ENCODE data around the gene SEPTIN14. TPM values are rescaled to one million over a fixed set of nuclear protein-coding genes. Genes with fewer than 3 reads are reported as not detected.
"Not testable (repeated sequence)": the region's sequence is repeated elsewhere in the genome, so short reads cannot be mapped to it uniquely, and the experiment has no call there.

The SEPTIN14 gene
- total RNA-seq, 1 experiment from 2014 or later, result not detected

DNA sequence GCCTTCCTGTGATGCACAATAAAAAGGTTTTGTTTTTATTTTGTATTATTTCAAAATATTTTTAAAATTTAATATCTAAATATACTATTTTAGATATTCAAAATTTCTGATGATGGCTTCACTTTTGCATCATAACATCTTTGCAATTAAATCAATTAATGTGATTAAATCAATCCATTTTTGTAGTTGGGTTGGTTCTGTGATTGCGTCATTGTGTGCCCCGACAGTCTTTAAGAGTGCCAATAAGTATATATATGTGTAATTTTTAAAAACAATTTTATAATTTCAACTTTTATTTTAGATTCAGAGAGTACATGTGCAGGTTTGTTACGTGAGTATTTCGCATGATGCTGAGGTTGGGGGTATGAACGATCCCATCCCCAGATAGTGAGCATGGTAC is 70.5 kb downstream of the SEPTIN14 start:
- no peak for DNase-seq (ENCODE audit: low read depth)
- in situ Hi-C loops (cut with HindIII; ENCODE audit: low pct_unique_long_range_greater_than_20kb, low sequenced_read_pairs), result no loop called here

DNA sequence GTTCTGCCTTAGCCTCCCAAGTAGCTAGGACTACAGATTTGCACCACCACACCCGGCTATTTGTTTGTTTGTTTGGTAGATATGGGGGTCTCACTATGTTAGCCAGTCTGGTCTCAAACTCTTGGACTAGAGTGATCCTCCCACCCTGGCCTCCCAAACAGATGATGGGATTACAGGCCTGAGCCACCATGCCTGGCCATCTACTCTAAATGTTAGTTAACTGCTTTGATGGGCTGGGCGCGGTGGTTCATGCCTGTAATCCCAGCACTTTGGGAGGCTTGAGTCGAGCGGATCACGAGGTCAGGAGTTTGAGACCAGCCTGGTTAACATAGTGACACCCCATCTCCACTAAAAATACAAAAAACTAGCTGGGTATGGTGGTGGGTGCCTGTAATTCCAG is 74.8 kb downstream of the SEPTIN14 start:
- DNase-seq (ENCODE audit: low read depth), result no peak
- in situ Hi-C loops (cut with HindIII; ENCODE audit: low pct_unique_long_range_greater_than_20kb, low sequenced_read_pairs), result no loop called here

DNA sequence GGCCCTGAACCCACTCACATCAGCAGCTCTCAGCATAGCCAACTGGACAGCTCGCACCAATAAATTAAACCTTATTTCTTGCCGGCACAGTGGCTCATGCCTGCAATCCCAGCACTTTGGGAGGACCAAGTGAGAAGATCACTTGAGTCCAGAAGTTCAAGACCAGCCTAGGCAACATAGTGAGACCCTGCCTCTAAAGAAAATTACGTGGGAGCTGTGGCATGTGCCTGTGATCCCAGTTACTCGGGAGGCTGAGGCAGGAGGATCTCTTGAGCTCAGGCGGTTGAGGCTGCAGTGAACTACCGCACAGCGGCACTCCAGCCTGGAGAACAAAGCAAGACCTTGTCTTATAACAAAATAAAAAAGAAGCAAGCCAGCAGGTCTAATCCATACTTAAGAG is 75.7 kb downstream of the SEPTIN14 start:
- DNase-seq (ENCODE audit: low read depth), result no peak
- in situ Hi-C loops (cut with HindIII; ENCODE audit: low pct_unique_long_range_greater_than_20kb, low sequenced_read_pairs), result no loop called here

- in situ Hi-C loops (cut with HindIII; ENCODE audit: low pct_unique_long_range_greater_than_20kb, low sequenced_read_pairs); DNase-seq (ENCODE audit: low read depth): not testable (repeated sequence)
Observed at GRCh38 chr7:55785444-55785843, 77.1 kb downstream of the SEPTIN14 start.

DNA sequence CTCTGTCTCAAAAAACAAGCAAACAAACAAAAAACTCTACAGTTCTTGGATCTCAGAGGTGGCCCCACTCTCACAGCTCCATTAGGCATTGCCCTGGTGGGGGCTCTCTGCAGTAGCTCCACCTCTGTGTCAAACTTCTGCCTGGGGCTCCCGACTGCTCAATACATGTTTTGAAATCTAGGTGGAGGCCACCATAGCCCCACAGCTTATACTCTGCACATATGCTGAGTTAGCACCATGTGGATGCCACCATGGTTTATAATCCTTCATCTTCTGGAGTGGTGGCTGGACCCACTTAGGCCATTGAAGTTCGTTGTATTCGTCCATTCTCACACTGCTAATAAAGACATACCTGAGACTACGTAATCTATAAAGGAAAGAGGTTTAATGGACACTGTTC is 78.4 kb downstream of the SEPTIN14 start:
- no peak for DNase-seq (ENCODE audit: low read depth)
- in situ Hi-C loops (cut with HindIII; ENCODE audit: low pct_unique_long_range_greater_than_20kb, low sequenced_read_pairs), result no loop called here

DNA sequence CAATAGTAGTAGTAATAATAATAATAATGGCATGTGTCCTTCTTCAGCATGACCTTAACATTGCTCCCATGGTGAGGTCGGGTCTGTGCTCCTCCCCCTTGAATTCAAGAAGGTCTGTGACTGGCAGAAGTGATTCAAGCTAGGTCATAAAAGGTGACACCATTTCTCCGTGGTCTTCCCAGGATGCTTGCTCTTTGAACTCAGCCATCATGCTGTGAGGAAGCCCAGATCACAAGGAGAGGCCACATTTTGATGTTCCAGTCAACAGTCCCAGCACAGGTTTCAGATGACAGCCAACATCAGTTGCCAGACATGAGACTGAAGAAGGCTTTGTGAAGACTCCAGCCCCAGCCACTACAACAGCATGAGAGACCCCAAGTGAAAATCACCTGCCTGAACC is 83.9 kb downstream of the SEPTIN14 start:
- no peak for DNase-seq (ENCODE audit: low read depth)
- in situ Hi-C loops (cut with HindIII; ENCODE audit: low pct_unique_long_range_greater_than_20kb, low sequenced_read_pairs), result no loop called here

DNA sequence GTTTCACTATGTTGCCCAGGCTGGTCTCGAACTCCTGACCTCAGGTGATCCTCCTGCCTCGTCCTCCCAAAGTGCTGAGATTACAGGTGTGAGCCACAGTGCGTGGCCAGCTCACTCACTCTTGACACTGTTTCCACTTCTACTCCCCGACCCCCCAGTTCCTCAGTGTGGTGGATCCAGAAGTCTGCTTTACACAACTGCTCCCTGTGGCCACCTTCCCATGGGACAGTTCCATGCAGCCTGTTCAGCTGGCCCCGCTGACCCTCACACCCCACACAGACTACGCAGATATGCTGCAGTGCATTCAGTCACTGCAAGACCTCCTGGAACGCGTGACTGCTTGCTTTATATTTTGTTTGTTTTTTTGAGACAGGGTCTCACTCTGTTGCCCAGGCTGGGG is 86.4 kb downstream of the SEPTIN14 start:
- no peak for DNase-seq (ENCODE audit: low read depth)

DNA sequence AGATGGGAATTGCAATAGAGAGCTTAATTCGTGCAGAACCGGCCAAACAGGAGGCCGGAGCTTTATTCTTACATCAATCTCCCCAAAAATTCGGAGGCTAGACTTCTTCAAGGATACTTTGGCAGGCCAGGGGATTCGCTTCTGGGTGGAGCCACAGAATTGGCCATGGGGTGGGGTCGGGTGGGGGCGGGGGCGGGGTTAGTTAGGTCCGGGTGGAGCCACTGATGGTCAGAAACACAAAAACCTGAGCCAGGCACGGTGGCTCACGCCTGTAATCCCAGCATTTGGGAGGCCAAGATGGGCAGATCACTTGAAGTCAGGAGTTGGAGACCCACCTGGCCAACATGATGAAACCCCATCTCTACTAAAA is 87.5 kb downstream of the SEPTIN14 start:
- in situ Hi-C loops (cut with HindIII; ENCODE audit: low pct_unique_long_range_greater_than_20kb, low sequenced_read_pairs), result no loop called here
- no peak for DNase-seq (ENCODE audit: low read depth)

More for the DNA sequence above, 86.4 kb downstream of the SEPTIN14 start:
- in situ Hi-C loops (cut with HindIII; ENCODE audit: low pct_unique_long_range_greater_than_20kb, low sequenced_read_pairs), result no loop called here

- no peak for DNase-seq (ENCODE audit: low read depth)
- in situ Hi-C loops (cut with HindIII; ENCODE audit: low pct_unique_long_range_greater_than_20kb, low sequenced_read_pairs), result no loop called here
Observed at GRCh38 chr7:55774327-55775050, 88.1 kb downstream of the SEPTIN14 start.

DNA sequence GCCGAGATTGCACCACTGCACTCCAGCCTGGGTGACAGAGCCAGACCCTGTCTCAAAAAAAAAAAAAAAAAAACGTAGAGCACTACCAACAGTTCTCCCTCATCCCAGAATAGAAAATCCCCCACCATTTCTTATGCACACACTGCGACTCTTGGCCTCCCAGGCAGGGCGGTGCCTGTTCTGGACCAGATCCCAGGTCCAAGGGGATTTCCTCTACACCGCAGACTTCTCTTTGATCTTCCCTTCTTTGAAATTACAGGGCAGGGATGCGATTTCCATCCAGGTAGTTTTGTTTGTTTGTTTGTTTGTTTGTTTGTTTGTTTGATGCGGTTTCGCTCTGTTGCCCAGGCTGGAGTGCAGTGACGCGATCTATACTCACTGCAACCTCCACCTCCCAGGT is 91.8 kb downstream of the SEPTIN14 start:
- no peak for DNase-seq (ENCODE audit: low read depth)
- in situ Hi-C loops (cut with HindIII; ENCODE audit: low pct_unique_long_range_greater_than_20kb, low sequenced_read_pairs), result no loop called here

DNA sequence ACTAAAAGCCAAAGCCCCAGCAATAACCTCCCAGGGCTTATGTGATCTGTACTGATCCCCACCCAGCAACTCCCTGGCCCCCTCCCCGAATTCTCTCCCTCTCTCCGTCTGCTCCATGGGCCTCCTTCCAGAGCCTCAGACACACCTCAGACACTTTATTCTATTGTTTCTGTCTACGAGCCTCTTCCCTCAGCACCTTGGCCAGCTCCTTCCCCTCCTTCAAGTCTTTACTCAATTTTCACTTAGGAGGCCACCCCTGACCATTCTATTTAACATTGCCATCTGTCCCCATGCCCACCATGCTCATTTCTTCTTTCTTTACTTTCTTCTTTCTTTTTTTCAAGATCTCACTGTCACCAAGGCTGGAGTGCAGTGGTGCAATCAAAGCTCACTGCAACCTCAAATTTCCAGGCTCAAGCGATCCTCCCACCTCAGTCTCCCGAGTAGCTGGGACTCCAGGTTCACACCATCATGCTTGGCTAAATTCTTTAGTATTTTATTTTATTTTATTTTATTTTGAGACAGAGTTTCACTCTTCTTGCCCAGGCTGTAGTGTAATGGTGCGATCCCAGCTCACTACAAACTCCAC is 109.2 kb downstream of the SEPTIN14 start:
- in situ Hi-C loops (cut with HindIII; ENCODE audit: low pct_unique_long_range_greater_than_20kb, low sequenced_read_pairs), result not testable (repeated sequence)

DNA sequence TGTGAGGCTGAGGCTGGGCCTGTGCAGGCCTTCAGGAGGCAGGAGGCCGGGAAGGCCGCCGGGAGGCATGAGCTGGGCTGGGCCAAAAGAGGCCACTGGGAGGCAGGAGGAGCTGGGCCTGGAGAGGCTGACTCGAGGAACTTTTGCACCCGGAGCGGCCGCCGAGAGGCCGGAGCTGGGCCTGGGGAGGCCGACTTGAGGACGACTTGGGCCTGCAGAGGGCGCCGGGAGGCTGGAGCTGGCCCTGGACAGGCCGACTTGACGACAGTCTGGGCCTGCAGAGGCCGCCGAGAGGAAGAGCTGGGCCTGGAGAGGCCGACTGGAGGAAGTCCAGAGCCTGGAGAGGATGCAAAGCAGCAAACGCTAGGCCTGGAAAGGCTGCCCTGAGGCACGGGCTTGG is 117.8 kb downstream of the SEPTIN14 start:
- in situ Hi-C loops (cut with HindIII; ENCODE audit: low pct_unique_long_range_greater_than_20kb, low sequenced_read_pairs); DNase-seq (ENCODE audit: low read depth): not testable (repeated sequence)

More for the DNA sequence above, 109.2 kb downstream of the SEPTIN14 start:
- DNase-seq (ENCODE audit: low read depth), result not testable (repeated sequence)

Other genes with a start within 250 kb of the SEPTIN14 start
- 0.09 TPM in 1 of 2 replicates, not detected in the other for gene ZNF713, start 24.7 kb upstream of the SEPTIN14 start, total RNA-seq (2014; rRNA removed; shearing (Covaris generic); ENCODE audit: low replicate concordance)
- gene MRPS17, start 89.1 kb upstream of the SEPTIN14 start, total RNA-seq (2014; rRNA removed; shearing (Covaris generic); ENCODE audit: low replicate concordance), result 21.8 and 27.3 TPM in 2 replicates
- 6.8 and 17.0 TPM in 2 replicates for gene NIPSNAP2, start 101.8 kb upstream of the SEPTIN14 start, total RNA-seq (2014; rRNA removed; shearing (Covaris generic); ENCODE audit: low replicate concordance)
- gene PSPH, start 188.7 kb upstream of the SEPTIN14 start, total RNA-seq (2014; rRNA removed; shearing (Covaris generic); ENCODE audit: low replicate concordance), result 84.5 and 150 TPM in 2 replicates
- gene CCT6A, start 189.0 kb upstream of the SEPTIN14 start, total RNA-seq (2014; rRNA removed; shearing (Covaris generic); ENCODE audit: low replicate concordance), result 498 and 549 TPM in 2 replicates
- 239 and 292 TPM in 2 replicates for gene SUMF2, start 201.5 kb upstream of the SEPTIN14 start, total RNA-seq (2014; rRNA removed; shearing (Covaris generic); ENCODE audit: low replicate concordance)
- 1.3 TPM in 1 of 2 replicates, not detected in the other for gene PHKG1, start 230.2 kb upstream of the SEPTIN14 start, total RNA-seq (2014; rRNA removed; shearing (Covaris generic); ENCODE audit: low replicate concordance)
- 762 and 771 TPM in 2 replicates for gene CHCHD2, start 243.7 kb upstream of the SEPTIN14 start, total RNA-seq (2014; rRNA removed; shearing (Covaris generic); ENCODE audit: low replicate concordance)